Neuron (in vitro differentiated cells): ENCODE results near the gene FOXF2.

Source experiments
- H2AFZ ChIP-seq: one replicate; pipeline ENCODE4 v1.6.1; 2013; ENCODE audit warnings: low read depth, mild to moderate bottlenecking, inconsistent platforms, low read length, moderate library complexity
- H3K27me3 ChIP-seq: one replicate; pipeline ENCODE4 v1.6.1; 2013; ENCODE audit warnings: low read length; ENCODE audit not compliant: insufficient read depth
- H3K36me3 ChIP-seq: one replicate; pipeline ENCODE4 v1.6.1; 2013; ENCODE audit warnings: low read length; ENCODE audit not compliant: insufficient read depth
- H3K4me1 ChIP-seq: one replicate; pipeline ENCODE4 v1.6.1; 2013; ENCODE audit warnings: low read length; ENCODE audit not compliant: insufficient read depth
- H3K4me3 ChIP-seq: 2 replicates; pipeline ENCODE4 v1.5.1; 2013; ENCODE audit warnings: mild to moderate bottlenecking, low read length, moderate library complexity
- H3K9me3 ChIP-seq: one replicate; pipeline ENCODE4 v1.6.1; 2013; ENCODE audit warnings: low read length

The FOXF2 gene

GRCh38 chr6:1416820-1417219 lies 27.4 kb downstream of the FOXF2 start:
- H3K27me3 ChIP-seq: no peaks in the 10 kb centered on the region
- H2AFZ ChIP-seq: no peak overlapping the region
- H3K9me3 ChIP-seq: no peaks in the 10 kb centered on the region
- no peak overlapping the region for H3K4me3 ChIP-seq
- H3K36me3 ChIP-seq: no peaks in the 10 kb centered on the region
- H3K4me1 ChIP-seq: no peaks in the 10 kb centered on the region

- Histone ChIP-seq H3K9me3 (no peaks in the 10 kb centered on the region), H3K4me3 (no peak overlapping the region), H3K36me3 (no peaks in the 10 kb centered on the region), H3K4me1 (no peaks in the 10 kb centered on the region), H2AFZ (no peak overlapping the region), H3K27me3 (no peaks in the 10 kb centered on the region)
Measured at GRCh38 chr6:1417718-1418117, 28.3 kb downstream of the FOXF2 start.

GRCh38 chr6:1418471-1419191 lies 29.3 kb downstream of the FOXF2 start:
- H3K27me3 ChIP-seq: peaks cover under 1% of the 10 kb centered on the region
- no peaks in the 10 kb centered on the region for H3K4me1 ChIP-seq
- no peaks in the 10 kb centered on the region for H3K9me3 ChIP-seq
- no peak overlapping the region for H2AFZ ChIP-seq
- H3K4me3 ChIP-seq: no peak overlapping the region
- H3K36me3 ChIP-seq: no peaks in the 10 kb centered on the region

- peaks cover 3% of the 10 kb centered on the region for H3K27me3 ChIP-seq
- H3K4me1 ChIP-seq: no peaks in the 10 kb centered on the region
- H2AFZ ChIP-seq: no peak overlapping the region
- H3K9me3 ChIP-seq: no peaks in the 10 kb centered on the region
- no peaks in the 10 kb centered on the region for H3K36me3 ChIP-seq
- no peak overlapping the region for H3K4me3 ChIP-seq
Measured at GRCh38 chr6:1420382-1420781, 31.0 kb downstream of the FOXF2 start.

- Histone ChIP-seq H3K4me3 (no peak overlapping the region), H3K9me3 (no peaks in the 10 kb centered on the region), H3K27me3 (peaks cover 3% of the 10 kb centered on the region), H3K4me1 (no peaks in the 10 kb centered on the region), H3K36me3 (no peaks in the 10 kb centered on the region), H2AFZ (no peak overlapping the region)
Measured at GRCh38 chr6:1422290-1422689, 32.9 kb downstream of the FOXF2 start.

- Histone ChIP-seq H3K9me3 (no peaks in the 10 kb centered on the region), H3K36me3 (no peaks in the 10 kb centered on the region), H3K4me1 (no peaks in the 10 kb centered on the region), H3K4me3 (no peak overlapping the region), H3K27me3 (peaks cover 3% of the 10 kb centered on the region), H2AFZ (no peak overlapping the region)
Measured at GRCh38 chr6:1423578-1423977, 34.2 kb downstream of the FOXF2 start.

GRCh38 chr6:1424306-1424927 lies 35.0 kb downstream of the FOXF2 start:
- no peaks in the 10 kb centered on the region for H3K9me3 ChIP-seq
- H3K4me1 ChIP-seq: no peaks in the 10 kb centered on the region
- no peak overlapping the region for H2AFZ ChIP-seq
- H3K4me3 ChIP-seq: no peak overlapping the region
- peaks cover 3% of the 10 kb centered on the region for H3K27me3 ChIP-seq
- H3K36me3 ChIP-seq: no peaks in the 10 kb centered on the region

GRCh38 chr6:1426416-1426815 lies 37.0 kb downstream of the FOXF2 start:
- Histone ChIP-seq H3K27me3 (peaks cover 3% of the 10 kb centered on the region), H3K4me3 (no peak overlapping the region), H3K9me3 (no peaks in the 10 kb centered on the region), H2AFZ (no peak overlapping the region), H3K4me1 (no peaks in the 10 kb centered on the region), H3K36me3 (no peaks in the 10 kb centered on the region)

- Histone ChIP-seq H3K27me3 (no peaks in the 10 kb centered on the region), H3K36me3 (no peaks in the 10 kb centered on the region), H3K4me3 (no peak overlapping the region), H3K9me3 (no peaks in the 10 kb centered on the region), H3K4me1 (no peaks in the 10 kb centered on the region), H2AFZ (no peak overlapping the region)
Measured at GRCh38 chr6:1435806-1436205, 46.4 kb downstream of the FOXF2 start.

- Histone ChIP-seq H3K4me1 (no peaks in the 10 kb centered on the region), H3K36me3 (no peaks in the 10 kb centered on the region), H3K27me3 (no peaks in the 10 kb centered on the region), H2AFZ (no peak overlapping the region), H3K9me3 (no peaks in the 10 kb centered on the region), H3K4me3 (no peak overlapping the region)
Measured at GRCh38 chr6:1436334-1437306, 47.2 kb downstream of the FOXF2 start.

- Histone ChIP-seq H3K36me3 (no peaks in the 10 kb centered on the region), H2AFZ (no peak overlapping the region), H3K4me3 (no peak overlapping the region), H3K9me3 (no peaks in the 10 kb centered on the region), H3K27me3 (no peaks in the 10 kb centered on the region), H3K4me1 (no peaks in the 10 kb centered on the region)
Measured at GRCh38 chr6:1437553-1438406, 48.4 kb downstream of the FOXF2 start.

GRCh38 chr6:1438471-1438881 lies 49.1 kb downstream of the FOXF2 start:
- Histone ChIP-seq H3K4me3 (no peak overlapping the region), H2AFZ (no peak overlapping the region)

More at GRCh38 chr6:1438471-1438881, 49.1 kb downstream of the FOXF2 start:
- H3K4me1 ChIP-seq: no peaks in the 10 kb centered on the region
- H3K9me3 ChIP-seq: no peaks in the 10 kb centered on the region
- H3K36me3 ChIP-seq: no peaks in the 10 kb centered on the region
- H3K27me3 ChIP-seq: no peaks in the 10 kb centered on the region
